A673 (cell line): ENCODE results near the gene IFITM1.
"Not testable (repeated sequence)": the region's sequence is repeated elsewhere in the genome, so short reads cannot be mapped to it uniquely, and the experiment has no call there.

Source experiments
- CTCF ChIP-seq: fragments of 300-800, 200-600 bp; sonication (generic); conservative IDR thresholded peaks from 2 replicates; pipeline ENCODE4 v1.5.1; 2017; ENCODE audit warnings: low read depth, mild to moderate bottlenecking, antibody characterized with exemption, low read length, moderate library complexity, mixed read lengths
- EZH2 ChIP-seq: fragments of 200-600 bp; sonication (generic); IDR thresholded peaks from 2 replicates; pipeline ENCODE4 v1.6.1; 2017; ENCODE audit warnings: borderline replicate concordance, low read depth, mild to moderate bottlenecking, mixed read lengths, antibody characterized with exemption, low read length; ENCODE audit not compliant: poor library complexity, severe bottlenecking

GRCh38 chr11:268716-269145 lies 45.1 kb upstream of the IFITM1 start:
- TF ChIP-seq CTCF, EZH2: not testable (repeated sequence)
